Hypothalamus (tissue), 51 donors: ENCODE results near the gene GDAP2.
"Not testable (repeated sequence)": the region's sequence is repeated elsewhere in the genome, so short reads cannot be mapped to it uniquely, and the experiment has no call there.

ENCODE experiments used
- DNase-seq, 51 donors: peaks; one replicate each; lab custom pipeline; 2025; lab: John Stamatoyannopoulos, UW

The GDAP2 gene, protein sequence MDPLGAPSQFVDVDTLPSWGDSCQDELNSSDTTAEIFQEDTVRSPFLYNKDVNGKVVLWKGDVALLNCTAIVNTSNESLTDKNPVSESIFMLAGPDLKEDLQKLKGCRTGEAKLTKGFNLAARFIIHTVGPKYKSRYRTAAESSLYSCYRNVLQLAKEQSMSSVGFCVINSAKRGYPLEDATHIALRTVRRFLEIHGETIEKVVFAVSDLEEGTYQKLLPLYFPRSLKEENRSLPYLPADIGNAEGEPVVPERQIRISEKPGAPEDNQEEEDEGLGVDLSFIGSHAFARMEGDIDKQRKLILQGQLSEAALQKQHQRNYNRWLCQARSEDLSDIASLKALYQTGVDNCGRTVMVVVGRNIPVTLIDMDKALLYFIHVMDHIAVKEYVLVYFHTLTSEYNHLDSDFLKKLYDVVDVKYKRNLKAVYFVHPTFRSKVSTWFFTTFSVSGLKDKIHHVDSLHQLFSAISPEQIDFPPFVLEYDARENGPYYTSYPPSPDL

GRCh38 chr1:117929343-117930172, at the start of gene GDAP2, which contains the start of gene WDR3:
Gene GDAP2 (minus strand): TSS chr1:117929621. CDS start chr1:117920357, 9,264 bp downstream.
Gene WDR3 (plus strand): TSS chr1:117929739. CDS start chr1:117933320, 3,581 bp downstream.
- peak; percentile 49 to 99 (median 94) for DNase-seq

- DNase-seq = no peak
Observed at GRCh38 chr1:117976381-117976780, 47.0 kb upstream of the GDAP2 start.

DNA sequence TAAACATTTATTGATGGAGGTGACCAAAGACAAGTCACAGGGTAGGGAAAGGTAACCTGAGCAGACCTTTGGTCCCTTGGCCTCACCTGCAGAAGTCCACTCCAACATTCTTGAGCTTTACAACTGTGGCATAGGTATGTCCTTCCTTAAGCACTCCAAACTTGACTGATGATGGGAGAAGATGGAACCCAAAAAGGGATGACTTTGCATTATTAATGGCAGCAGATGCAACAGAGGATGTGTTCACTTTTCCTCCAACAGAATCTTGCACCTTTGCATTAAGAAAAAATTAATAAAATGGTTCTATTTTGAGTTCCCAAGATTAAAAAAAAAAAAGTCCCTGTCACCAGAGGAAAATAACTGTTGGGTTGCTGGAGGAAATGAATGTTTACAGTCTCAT, 42.4 kb upstream of the GDAP2 start:
- DNase-seq = no peak

DNA sequence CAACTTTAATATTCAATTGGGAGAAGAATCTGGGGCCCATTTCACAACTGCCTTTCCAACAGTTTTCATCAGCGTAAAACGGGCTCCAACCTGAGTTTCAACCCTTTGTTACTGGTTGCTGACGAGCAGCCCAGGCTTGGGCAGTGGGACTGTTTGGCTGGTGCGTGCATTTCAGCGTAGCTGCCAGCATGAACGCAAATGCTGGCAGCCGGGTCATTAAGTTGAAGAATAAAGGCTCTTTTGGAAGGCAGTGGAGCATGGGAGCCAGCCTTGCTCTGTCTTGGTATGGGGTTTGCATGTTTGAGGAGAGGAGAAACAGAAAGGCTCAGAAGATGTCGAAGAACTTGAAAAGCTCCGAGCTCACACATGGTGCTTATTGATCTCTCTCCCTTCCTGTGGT, 40.8 kb upstream of the GDAP2 start:
- DNase-seq = peak in 4 of 51 donors; percentile 0 to 7 (median 2)

DNA sequence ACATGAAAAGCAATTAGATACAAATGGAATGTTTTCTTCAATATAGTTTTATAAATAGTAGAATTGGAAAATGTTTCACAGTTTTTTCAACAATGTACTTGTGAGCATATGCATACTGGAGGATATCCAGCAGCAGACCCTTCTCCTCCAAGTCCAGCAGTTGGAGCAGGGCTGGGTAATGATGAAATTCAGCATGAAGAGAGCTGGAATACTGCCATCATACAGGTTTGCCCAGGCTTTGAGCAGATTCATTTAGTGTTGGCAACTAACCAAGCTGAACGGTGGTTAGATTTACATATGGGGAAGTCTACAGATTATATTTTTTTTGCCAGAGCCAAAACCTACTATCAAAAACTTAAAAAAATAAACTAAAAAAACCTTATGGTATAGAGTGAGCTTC, 38.5 kb upstream of the GDAP2 start:
- no peak for DNase-seq

DNA sequence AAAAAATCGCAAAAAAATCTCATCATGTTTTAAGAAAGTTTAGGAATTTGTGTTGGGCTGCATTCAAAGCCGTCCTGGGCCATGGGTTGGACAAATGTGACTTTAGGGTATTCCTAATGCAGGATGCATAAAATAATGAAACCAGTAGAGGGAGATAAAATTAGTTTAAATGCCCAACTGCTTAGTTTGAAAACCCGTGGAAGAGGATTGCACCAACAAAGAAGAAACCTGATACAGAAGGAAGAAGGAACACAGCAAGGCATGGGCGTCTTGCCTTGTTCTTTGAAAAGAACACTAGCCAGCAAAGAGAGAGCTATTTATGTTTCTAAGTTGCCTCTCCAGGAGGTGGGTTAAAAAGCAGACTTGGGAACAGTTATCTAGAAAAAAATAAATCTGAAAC, 38.1 kb upstream of the GDAP2 start:
- DNase-seq = peak in 1 of 51 donors; percentile 11

- no peak for DNase-seq
Observed at GRCh38 chr1:117964290-117965038, 35.0 kb upstream of the GDAP2 start.

DNA sequence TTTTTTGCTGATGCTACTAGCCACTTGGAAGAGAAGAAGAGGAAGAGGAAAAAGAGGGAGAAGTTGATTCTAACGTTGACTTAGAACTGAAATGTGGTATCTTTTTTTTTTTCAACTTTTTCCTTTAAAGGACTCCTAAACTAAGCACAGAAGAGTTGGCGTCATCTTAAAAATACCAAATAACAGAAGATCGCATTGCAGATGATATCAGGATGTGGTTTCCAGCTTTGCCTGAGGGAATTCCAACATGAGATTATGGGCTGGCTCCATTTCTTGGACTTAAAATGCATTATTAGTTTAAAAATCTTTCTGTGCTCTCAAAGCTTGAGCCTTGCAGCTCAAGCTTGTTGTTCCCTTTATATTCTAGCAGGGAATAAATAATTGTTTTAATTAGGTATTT, 29.9 kb upstream of the GDAP2 start:
- no peak for DNase-seq

DNA sequence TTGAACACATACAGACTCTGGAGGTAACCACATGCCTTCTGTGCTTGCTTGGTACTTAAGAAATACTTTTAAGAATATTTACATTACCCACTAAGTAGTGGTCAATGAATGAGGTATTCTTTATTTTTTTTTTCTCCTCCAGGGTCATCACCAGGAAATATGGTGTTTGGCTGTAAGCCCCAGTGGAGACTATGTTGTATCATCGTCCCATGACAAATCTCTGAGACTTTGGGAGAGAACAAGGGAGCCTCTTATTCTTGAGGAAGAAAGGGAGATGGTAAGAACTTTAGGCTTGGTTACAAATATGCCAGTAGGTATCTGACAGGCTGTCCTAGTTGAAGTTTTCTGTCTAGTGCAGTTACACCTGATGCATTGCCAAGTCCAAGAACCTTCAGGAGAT, 23.0 kb upstream of the GDAP2 start:
- no peak for DNase-seq

DNA sequence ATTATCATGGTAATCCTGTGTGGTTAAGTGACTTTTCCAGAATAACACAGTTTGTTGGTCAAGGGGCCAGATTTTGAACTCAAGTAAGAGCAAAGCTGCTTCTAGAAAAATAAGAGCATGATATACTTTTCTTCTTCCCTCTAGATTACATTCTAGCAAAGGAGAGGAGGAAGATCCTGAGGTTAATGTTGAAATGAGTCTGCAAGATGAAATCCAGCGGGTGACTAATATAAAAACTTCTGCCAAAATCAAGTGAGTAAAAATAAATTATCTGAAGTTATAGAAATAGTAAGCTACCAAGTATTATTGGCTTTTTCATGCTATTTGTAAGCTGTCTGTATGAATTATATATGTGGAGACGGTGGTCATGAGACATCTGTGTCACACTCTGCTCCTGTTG, 12.9 kb upstream of the GDAP2 start:
- no peak for DNase-seq

- DNase-seq = no peak
Observed at GRCh38 chr1:117933769-117934168, 4.3 kb upstream of the GDAP2 start.

GRCh38 chr1:117932576-117932975, 3.2 kb upstream of the GDAP2 start:
- no peak for DNase-seq

GRCh38 chr1:117930484-117930883, 1.1 kb upstream of the GDAP2 start:
- DNase-seq = no peak

- DNase-seq = peak in 2 of 51 donors; percentile 5 to 35
Observed at GRCh38 chr1:117930173-117930447, 689 bp upstream of the GDAP2 start.

DNA sequence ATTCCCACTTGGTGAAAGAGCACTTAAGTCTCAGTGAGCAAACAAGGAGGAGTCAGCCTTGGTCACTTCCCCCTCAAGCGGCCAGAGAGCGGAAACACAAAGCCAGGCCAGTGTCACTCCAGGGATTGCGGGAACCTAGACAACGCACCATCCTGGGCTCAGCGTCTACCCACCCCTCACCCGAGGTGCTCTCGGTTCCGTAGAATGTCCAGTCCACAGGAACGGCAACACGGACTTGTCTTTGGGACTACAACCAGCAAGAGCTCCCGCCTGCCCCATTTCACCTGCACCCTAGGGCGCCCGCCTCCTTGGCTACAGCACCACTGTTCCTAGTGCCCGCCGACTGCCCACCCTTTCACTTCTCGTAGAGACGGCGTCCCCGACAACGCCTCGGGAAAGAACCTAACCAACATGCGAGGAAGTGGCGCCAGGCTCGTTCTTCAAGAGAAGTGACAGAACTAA, 509 bp downstream of the GDAP2 start:
- peak in 44 of 51 donors; percentile 8 to 73 (median 46) for DNase-seq

- DNase-seq = no peak
Observed at GRCh38 chr1:117925981-117926380, 3.4 kb downstream of the GDAP2 start.

DNA sequence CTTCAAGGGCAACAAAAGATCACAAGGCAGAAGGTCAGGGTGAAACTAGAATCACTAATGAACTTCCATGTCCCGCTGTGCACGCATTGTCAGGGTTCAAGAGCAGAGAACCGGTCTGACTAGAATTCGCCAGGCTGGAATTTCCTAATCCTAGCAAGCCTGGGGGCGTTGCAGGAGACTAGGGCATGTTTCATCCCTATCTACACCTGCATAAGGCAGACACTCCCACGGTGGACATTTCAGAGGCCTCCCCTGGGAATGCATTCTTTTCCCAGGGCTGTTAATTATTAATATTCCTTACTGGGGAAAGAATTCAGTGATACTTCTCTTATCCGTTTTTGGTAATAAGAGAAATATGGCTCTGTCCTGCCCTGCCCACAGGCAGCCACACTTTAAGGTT, 6.7 kb downstream of the GDAP2 start:
- DNase-seq = not testable (repeated sequence)

- DNase-seq = no peak
Observed at GRCh38 chr1:117921991-117922390, 7.4 kb downstream of the GDAP2 start.

GRCh38 chr1:117919376-117919775, 10.0 kb downstream of the GDAP2 start:
- DNase-seq = no peak

DNA sequence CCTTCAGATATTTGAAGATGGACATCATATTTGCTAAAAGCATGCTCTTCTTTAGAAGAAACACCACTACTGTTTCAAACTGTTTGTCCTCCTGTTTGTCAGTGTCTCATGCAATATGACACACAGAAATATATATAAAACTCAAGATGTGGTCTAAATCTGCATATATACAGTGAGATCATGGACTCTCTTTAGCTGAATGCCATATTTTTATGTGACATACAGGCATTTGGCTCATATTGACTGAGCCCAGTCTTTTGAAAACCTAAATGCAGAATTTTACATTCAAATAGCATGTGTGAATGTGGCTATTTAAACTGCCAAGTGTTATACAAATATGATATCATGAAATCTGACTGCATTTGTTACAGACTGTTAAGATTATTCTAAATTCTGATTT, 18.4 kb downstream of the GDAP2 start:
- no peak for DNase-seq

DNA sequence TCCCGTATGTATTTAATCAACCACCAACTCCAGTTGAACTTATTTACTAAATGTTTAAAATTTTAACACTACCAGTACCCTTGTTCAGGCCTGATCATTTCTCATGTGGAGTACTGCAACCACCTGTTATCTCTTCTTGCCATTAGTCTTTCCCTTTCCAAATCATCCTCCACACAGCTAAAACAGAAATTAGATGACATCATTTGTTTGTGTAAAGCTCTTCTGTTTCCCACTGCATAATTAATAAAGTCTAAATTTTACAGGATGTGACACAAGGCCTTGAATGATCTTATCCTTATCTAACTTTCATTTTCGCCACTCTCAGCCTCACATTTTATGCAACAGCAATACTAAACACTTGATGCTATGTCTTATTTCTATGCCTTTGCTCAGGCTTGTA, 24.4 kb downstream of the GDAP2 start:
- no peak for DNase-seq
